Measurements from ENCODE around the gene ACSF2.

The ACSF2 gene

GRCh38 chr17:50425682-50426471 lies at the start of gene ACSF2:
TSS of gene ACSF2 (plus strand) at chr17:50426218. CDS start at chr17:50426262, 44 bp downstream.
- no peak for TF ChIP-seq CTCF (IDR thresholded peaks at IDR 0.05)
- Histone ChIP-seq H3K4me3 (peak within 1 kb of the TSS; percentile 87), H3K27ac (peak within 1 kb of the TSS; percentile 66 to 87)
- DNase-seq (ENCODE audit: low spot score) = peak; percentile 82

- Histone ChIP-seq H3K27ac (no peak overlapping the region), H3K4me3 (no peak overlapping the region)
- DNase-seq (ENCODE audit: low spot score) = no peak
- TF ChIP-seq CTCF (IDR thresholded peaks at IDR 0.05) = no peak
Measured at GRCh38 chr17:50379351-50380132, 46.5 kb upstream of the ACSF2 start.

GRCh38 chr17:50380369-50381259 lies 45.4 kb upstream of the ACSF2 start:
- no peak overlapping the region for H3K4me3 ChIP-seq
- DNase-seq (ENCODE audit: low spot score) = no peak

GRCh38 chr17:50381260-50381815 lies 44.7 kb upstream of the ACSF2 start:
- DNase-seq (ENCODE audit: low spot score) = no peak
- TF ChIP-seq CTCF (IDR thresholded peaks at IDR 0.05) = no peak
- Histone ChIP-seq H3K27ac (no peak overlapping the region), H3K4me3 (no peak overlapping the region)

More at GRCh38 chr17:50380369-50381259, 45.4 kb upstream of the ACSF2 start:
- H3K27ac ChIP-seq = no peak overlapping the region
- no peak for TF ChIP-seq CTCF (IDR thresholded peaks at IDR 0.05)

- Histone ChIP-seq H3K4me3 (no peak overlapping the region), H3K27ac (no peak overlapping the region)
- TF ChIP-seq CTCF (IDR thresholded peaks at IDR 0.05) = no peak
- no peak for DNase-seq (ENCODE audit: low spot score)
Measured at GRCh38 chr17:50381920-50382319, 44.1 kb upstream of the ACSF2 start.

GRCh38 chr17:50382931-50383330 lies 43.1 kb upstream of the ACSF2 start:
- no peak for TF ChIP-seq CTCF (IDR thresholded peaks at IDR 0.05)
- Histone ChIP-seq H3K4me3 (no peak overlapping the region), H3K27ac (no peak overlapping the region)
- no peak for DNase-seq (ENCODE audit: low spot score)

All from coronary artery (tissue), 2 donors.